Stomach (tissue), 9 donors: Measurements from ENCODE around the gene PTPRM. TPM values are rescaled to one million over a fixed set of nuclear protein-coding genes. Genes with fewer than 3 reads are reported as not detected.
A peak's percentile ranks its signal among the peaks of the same experiment; 100 is the strongest.

Source experiments
- DNase-seq, 2 donors: peaks; one replicate each; pipeline versions ENCODE4 v3.0.0 to v3.0.0-alpha.2; 2013 to 2019
- H3K27ac ChIP-seq, 5 donors: fragments of 200-600 bp in 4 of 5; sonication (generic) in 4 of 5; one replicate each; pipeline ENCODE4 v1.5.1; 2013 to 2019; ENCODE audit warnings: mild to moderate bottlenecking in 1 of 5, moderate library complexity in 1 of 5
- H3K27me3 ChIP-seq, 3 donors: fragments of 200-600 bp; sonication (generic); one replicate each; pipeline ENCODE4 v1.5.1; 2017 to 2019; ENCODE audit warnings: mixed run types in 1 of 3
- H3K36me3 ChIP-seq, 4 donors: fragments of 200-600 bp; sonication (generic); 1 replicate in 3 of 4; 2 replicates in 1 of 4; pipeline ENCODE4 v1.5.1; 2016 to 2019
- H3K4me1 ChIP-seq, 4 donors: fragments of 200-600 bp; sonication (generic); one replicate each; pipeline ENCODE4 v1.5.1; 2016 to 2019
- H3K4me3 ChIP-seq, 4 donors: fragments of 200-600 bp; sonication (generic) in 3 of 4; one replicate each; pipeline ENCODE4 v1.5.1; 2016 to 2019; ENCODE audit warnings: mild to moderate bottlenecking in 1 of 4
- H3K9me3 ChIP-seq, 4 donors: fragments of 200-600 bp; sonication (generic); one replicate each; pipeline ENCODE4 v1.5.1; 2016 to 2019
- EP300 ChIP-seq: sonication (generic); formaldehyde crosslinking; IDR thresholded peaks from one replicate; pipeline ENCODE4 v1.6.1; 2017; ENCODE audit warnings: antibody characterized with exemption
- POLR2A ChIP-seq, 4 donors: fragments of 450-650 bp; IDR thresholded peaks; one replicate each; pipeline ENCODE4 v1.6.1; 2016; ENCODE audit warnings: antibody characterized with exemption in 4 of 4, control low read depth in 2 of 4, mild to moderate bottlenecking in 1 of 4, moderate library complexity in 1 of 4
- POLR2AphosphoS5 ChIP-seq, 3 donors: sonication (generic); formaldehyde crosslinking; IDR thresholded peaks; one replicate each; pipeline ENCODE4 v1.6.1; 2016; ENCODE audit warnings: antibody characterized with exemption in 3 of 3
- whole genome bisulfite sequencing, 5 donors: extraction: QIAGEN DNeasy Blood & Tissue Kit in 3 of 5; methylation state at CpG; one replicate each; pipeline versions ENCODE4 v1.1.5 to v1.1.7; 2013 to 2018; 5-methylcytosine and 5-hydroxymethylcytosine counted together
- intact Hi-C: fragments of 100-400 bp; cut with DNase I; formaldehyde crosslinking; loops from one replicate; pipeline ENCODE4 v1.15.1; 2023; ENCODE audit warnings: low total_unique reads
- polyA plus RNA-seq, 3 donors: library from polyadenylated mRNA; stranded (reverse); fragments of 200-250 nt; gene quantifications; one replicate each; pipeline ENCODE4 v1.2.3, GENCODE V29; 2013
- total RNA-seq, 5 donors: library from RNA; depleted of rRNA; stranded (reverse); fragments of >200 nt; gene quantifications; one replicate each; pipeline versions ENCODE4 v1.1.0 to v1.2.3, GENCODE V29; 2014 to 2016
- TF ChIP-seq, protein P1 (sequence below), 7 experiments: fragments of 450-650 bp in 4 of 7; fragments of 200-600 bp in 3 of 7; sonication (generic) in 3 of 7; IDR thresholded peaks; one replicate each; pipeline ENCODE4 v1.5.1; 2016 to 2019; ENCODE audit warnings: antibody characterized with exemption in 7 of 7, control low read depth in 2 of 7, mild to moderate bottlenecking in 1 of 7
- donor health status: healthy with polysubstance abuse.
- donor health status: Bipolar disorder and iron deficiency.
- donor health status: healthy.

PTPRM gene
- total and polyA plus RNA-seq, 8 donors: 7.5 to 246 (median 58.2) TPM

DNA sequence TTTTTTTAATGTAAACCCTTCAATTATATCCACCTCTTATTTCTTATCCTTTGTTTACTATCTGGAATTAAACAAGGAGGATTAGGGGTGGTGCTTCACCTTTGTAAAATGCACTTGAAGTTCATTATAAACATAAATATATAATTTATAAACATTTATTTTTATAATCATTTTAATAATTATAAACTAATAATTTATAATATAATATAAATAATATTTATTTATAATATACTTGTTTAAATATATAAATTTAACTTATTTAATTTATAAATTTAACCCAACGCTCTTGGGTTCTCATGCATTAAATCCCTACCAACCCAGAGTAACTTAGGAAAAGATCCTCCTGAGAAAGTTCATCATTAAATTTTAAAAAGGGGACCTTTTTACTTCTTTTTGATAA is 452.5 kb downstream of the PTPRM start:
- Histone ChIP-seq H3K9me3 (no peaks in the 10 kb centered on the region), H3K4me1 (peaks cover 0 to 12% (median 4%) of the 10 kb centered on the region in 4 donors), H3K36me3 (no peaks in the 10 kb centered on the region), H3K4me3 (no peak overlapping the region), H3K27me3 (no peaks in the 10 kb centered on the region), H3K27ac (no peak overlapping the region)
- TF ChIP-seq, protein P1, sequence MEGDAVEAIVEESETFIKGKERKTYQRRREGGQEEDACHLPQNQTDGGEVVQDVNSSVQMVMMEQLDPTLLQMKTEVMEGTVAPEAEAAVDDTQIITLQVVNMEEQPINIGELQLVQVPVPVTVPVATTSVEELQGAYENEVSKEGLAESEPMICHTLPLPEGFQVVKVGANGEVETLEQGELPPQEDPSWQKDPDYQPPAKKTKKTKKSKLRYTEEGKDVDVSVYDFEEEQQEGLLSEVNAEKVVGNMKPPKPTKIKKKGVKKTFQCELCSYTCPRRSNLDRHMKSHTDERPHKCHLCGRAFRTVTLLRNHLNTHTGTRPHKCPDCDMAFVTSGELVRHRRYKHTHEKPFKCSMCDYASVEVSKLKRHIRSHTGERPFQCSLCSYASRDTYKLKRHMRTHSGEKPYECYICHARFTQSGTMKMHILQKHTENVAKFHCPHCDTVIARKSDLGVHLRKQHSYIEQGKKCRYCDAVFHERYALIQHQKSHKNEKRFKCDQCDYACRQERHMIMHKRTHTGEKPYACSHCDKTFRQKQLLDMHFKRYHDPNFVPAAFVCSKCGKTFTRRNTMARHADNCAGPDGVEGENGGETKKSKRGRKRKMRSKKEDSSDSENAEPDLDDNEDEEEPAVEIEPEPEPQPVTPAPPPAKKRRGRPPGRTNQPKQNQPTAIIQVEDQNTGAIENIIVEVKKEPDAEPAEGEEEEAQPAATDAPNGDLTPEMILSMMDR (IDR thresholded peaks at IDR 0.05): no peak
- TF ChIP-seq POLR2A (IDR thresholded peaks at IDR 0.05) (no peak), POLR2AphosphoS5 (IDR thresholded peaks at IDR 0.05) (no peak), EP300 (no peak)
- WGBS, 5 donors: 92 to 100% (median 98%) methylated on average over 1 of the region's 1 CpG
- intact Hi-C loops: no loop called here
- no peak for DNase-seq

DNA sequence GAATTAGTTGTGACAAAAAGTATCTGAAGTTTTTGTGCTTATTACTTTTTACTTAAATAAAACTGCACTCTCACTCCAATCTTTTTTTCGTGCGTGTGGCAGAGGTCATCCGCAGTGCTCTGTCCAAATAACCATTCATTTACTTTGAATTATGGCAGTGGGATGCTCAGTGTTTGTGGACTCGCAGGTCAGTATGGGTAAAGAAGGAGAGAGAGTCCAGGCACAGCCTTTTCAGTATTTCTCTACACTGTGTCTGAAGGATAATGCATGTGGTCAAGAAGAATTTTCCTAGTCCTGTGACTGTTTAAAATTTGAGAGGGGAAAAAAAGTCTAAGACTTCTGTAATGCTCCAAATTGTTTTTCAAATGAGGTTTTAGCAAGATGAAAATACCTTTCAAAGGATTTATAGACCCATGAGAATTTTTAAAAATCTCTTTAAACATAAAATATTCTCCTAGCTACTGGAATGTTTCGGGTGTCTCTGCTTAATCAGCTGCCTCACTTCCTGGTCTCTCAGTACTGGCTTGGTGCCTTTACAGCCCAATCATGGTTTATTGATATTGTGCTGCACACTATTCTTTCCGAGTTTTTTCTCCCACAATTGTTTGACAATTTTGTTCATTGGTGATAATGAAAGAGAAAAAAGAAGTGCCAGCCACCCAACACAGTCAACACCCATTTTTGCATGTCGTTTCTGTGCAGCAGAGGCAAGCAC is 453.2 kb downstream of the PTPRM start:
- no peak for TF ChIP-seq EP300
- TF ChIP-seq POLR2A (IDR thresholded peaks at IDR 0.05): no peak
- TF ChIP-seq, protein P1 (IDR thresholded peaks at IDR 0.05): no peak
- TF ChIP-seq POLR2AphosphoS5 (IDR thresholded peaks at IDR 0.05): no peak
- H3K36me3 ChIP-seq: no peaks in the 10 kb centered on the region
- no peaks in the 10 kb centered on the region for H3K27me3 ChIP-seq
- H3K9me3 ChIP-seq: no peaks in the 10 kb centered on the region
- no peak for DNase-seq
- intact Hi-C loops: no loop called here
- 40 to 48% (median 43%) methylated on average over 7 of the region's 7 CpGs for WGBS, 5 donors
- peak overlapping the region in 1 of 4 donors; percentile 3 for H3K4me3 ChIP-seq
- peaks cover 0 to 12% (median 4%) of the 10 kb centered on the region in 4 donors for H3K4me1 ChIP-seq
- H3K27ac ChIP-seq: no peak overlapping the region

DNA sequence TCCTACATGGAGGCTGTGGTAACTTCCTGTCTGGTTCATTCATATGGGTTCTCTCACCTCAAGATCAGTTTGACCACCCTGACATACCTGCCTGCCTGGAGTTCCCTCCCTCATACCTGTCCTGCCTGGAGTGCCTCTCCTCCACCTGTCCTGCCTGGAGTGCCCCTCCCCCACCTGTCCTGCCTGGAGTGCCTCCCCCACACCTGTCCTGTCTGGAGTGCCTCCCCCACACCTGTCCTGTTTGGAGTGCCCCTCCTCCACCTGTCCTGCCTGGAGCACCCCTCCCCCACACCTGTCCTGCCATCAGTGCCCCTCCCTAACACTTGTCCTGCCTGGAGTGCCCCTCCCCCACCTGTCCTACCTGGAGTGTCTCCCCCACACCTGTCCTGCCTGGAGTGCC is 461.9 kb downstream of the PTPRM start:
- H3K27ac ChIP-seq: no peak overlapping the region
- H3K27me3 ChIP-seq: no peaks in the 10 kb centered on the region
- intact Hi-C loops: no loop called here
- H3K4me3 ChIP-seq: no peak overlapping the region
- no peaks in the 10 kb centered on the region for H3K4me1 ChIP-seq
- no peak for TF ChIP-seq POLR2A (IDR thresholded peaks at IDR 0.05)
- no peak for DNase-seq
- no peaks in the 10 kb centered on the region for H3K9me3 ChIP-seq
- H3K36me3 ChIP-seq: no peaks in the 10 kb centered on the region

DNA sequence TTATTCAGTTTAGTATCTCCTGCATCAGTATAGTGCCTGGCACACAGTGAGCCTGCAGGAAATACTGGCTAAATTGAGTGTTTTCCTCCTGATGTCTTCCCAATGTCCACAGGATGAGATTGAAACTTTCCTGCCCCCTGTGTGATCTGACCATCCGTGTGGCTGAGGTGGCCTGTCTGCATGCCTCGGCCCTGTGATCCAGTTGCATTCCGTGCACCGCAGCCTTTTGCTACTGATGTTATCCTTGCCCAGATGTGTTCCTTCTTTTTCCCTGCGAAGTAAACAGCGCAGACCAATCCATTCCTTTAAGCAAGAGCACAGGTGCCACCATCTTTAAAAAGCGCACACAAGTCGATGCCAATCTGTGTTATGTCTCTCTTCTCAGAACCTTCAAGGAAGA is 462.6 kb downstream of the PTPRM start:
- Histone ChIP-seq H3K36me3 (no peaks in the 10 kb centered on the region), H3K4me3 (no peak overlapping the region), H3K27me3 (no peaks in the 10 kb centered on the region), H3K9me3 (no peaks in the 10 kb centered on the region), H3K27ac (no peak overlapping the region), H3K4me1 (no peaks in the 10 kb centered on the region)
- TF ChIP-seq, protein P1 (IDR thresholded peaks at IDR 0.05): no peak
- TF ChIP-seq POLR2A (IDR thresholded peaks at IDR 0.05) (no peak), POLR2AphosphoS5 (IDR thresholded peaks at IDR 0.05) (no peak)
- intact Hi-C loops: no loop called here
- no peak for DNase-seq
- WGBS, 5 donors: 93 to 98% (median 98%) methylated on average over 8 of the region's 8 CpGs

DNA sequence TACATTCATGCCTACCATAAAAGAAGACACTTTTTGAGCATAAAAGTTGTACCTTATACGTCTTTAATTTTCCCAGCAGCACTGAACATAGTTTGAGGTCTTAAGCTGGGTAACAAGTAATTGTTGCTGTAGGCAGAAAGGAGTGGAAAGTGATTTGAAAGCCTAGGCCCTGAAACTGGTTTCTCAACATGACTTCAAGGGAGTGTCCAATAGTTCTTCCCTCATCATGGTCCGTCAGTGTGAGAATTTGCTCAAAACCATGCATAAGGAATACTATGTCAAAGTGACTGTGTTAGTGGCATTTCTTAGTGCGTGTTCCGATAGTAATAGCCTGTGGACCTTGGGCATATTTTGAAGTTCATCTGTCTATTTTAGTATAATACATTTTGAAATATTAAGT is 463.1 kb downstream of the PTPRM start:
- intact Hi-C loops: no loop called here
- H3K4me1 ChIP-seq: no peaks in the 10 kb centered on the region
- 95 to 99% (median 99%) methylated on average over 4 of the region's 4 CpGs for WGBS, 5 donors

More for the DNA sequence above, 463.1 kb downstream of the PTPRM start:
- Histone ChIP-seq H3K4me3 (no peak overlapping the region), H3K27ac (no peak overlapping the region), H3K36me3 (no peaks in the 10 kb centered on the region), H3K27me3 (no peaks in the 10 kb centered on the region), H3K9me3 (no peaks in the 10 kb centered on the region)
- no peak for DNase-seq
- TF ChIP-seq POLR2AphosphoS5 (IDR thresholded peaks at IDR 0.05) (no peak), POLR2A (IDR thresholded peaks at IDR 0.05) (no peak), EP300 (no peak)
- TF ChIP-seq, protein P1 (IDR thresholded peaks at IDR 0.05): no peak
